Neuronal stem cell (in vitro differentiated cells): ENCODE measurements around the gene STAG1.
"Not testable (repeated sequence)": the region's sequence is repeated elsewhere in the genome, so short reads cannot be mapped to it uniquely, and the experiment has no call there.

Source experiments
- DNase-seq: peaks from one replicate; pipeline ENCODE4 v3.0.0-alpha.2; 2013; ENCODE audit warnings: low spot score
- H2AFZ ChIP-seq: one replicate; pipeline ENCODE4 v1.6.1; 2013; ENCODE audit warnings: mild to moderate bottlenecking, low read length, inconsistent platforms
- H2AK5ac ChIP-seq: 2 replicates; pipeline ENCODE4 v1.6.1; 2013; ENCODE audit warnings: low read depth, mild to moderate bottlenecking, inconsistent platforms, low read length, moderate library complexity, mixed read lengths
- H2BK120ac ChIP-seq: 2 replicates; pipeline ENCODE4 v1.6.1; 2013; ENCODE audit warnings: low read depth, mild to moderate bottlenecking, inconsistent platforms, low read length, moderate library complexity, mixed read lengths
- H2BK12ac ChIP-seq: one replicate; pipeline ENCODE4 v1.6.1; 2013; ENCODE audit warnings: low read length, inconsistent platforms
- H2BK15ac ChIP-seq: 2 replicates; pipeline ENCODE4 v1.6.1; 2013; ENCODE audit warnings: mild to moderate bottlenecking, low read length, inconsistent platforms, mixed read lengths
- H2BK5ac ChIP-seq: one replicate; pipeline ENCODE4 v1.6.1; 2013; ENCODE audit warnings: inconsistent platforms, mild to moderate bottlenecking, low read length, moderate library complexity
- H3K14ac ChIP-seq: one replicate; pipeline ENCODE4 v1.6.1; 2013; ENCODE audit warnings: low read length, inconsistent platforms
- H3K18ac ChIP-seq: 2 replicates; pipeline ENCODE4 v1.6.1; 2013; ENCODE audit warnings: low read length, inconsistent platforms
- H3K23ac ChIP-seq: 2 replicates; pipeline ENCODE4 v1.6.1; 2013; ENCODE audit warnings: low read depth, mild to moderate bottlenecking, mixed read lengths, low read length, inconsistent platforms; ENCODE audit not compliant: poor library complexity
- H3K27ac ChIP-seq: replicated peaks from 3 replicates; pipeline ENCODE4 v1.5.1; 2013; ENCODE audit warnings: low read length, inconsistent platforms
- H3K27me3 ChIP-seq, 3 experiments: 2 replicates each; pipeline ENCODE4 v1.6.1; 2013; ENCODE audit warnings: low read length in 3 of 3, mild to moderate bottlenecking in 2 of 3, inconsistent platforms in 1 of 3, low read depth in 1 of 3, mixed read lengths in 1 of 3, moderate library complexity in 1 of 3; ENCODE audit not compliant: control insufficient read depth in 3 of 3, insufficient read depth in 3 of 3
- H3K36me3 ChIP-seq, 2 donors: replicated peaks in 1 of 2; 2 replicates each; pipeline ENCODE4 v1.6.1; 2013; ENCODE audit warnings: low read length in 2 of 2; ENCODE audit not compliant: control insufficient read depth in 2 of 2, insufficient read depth in 2 of 2
- H3K4ac ChIP-seq: 2 replicates; pipeline ENCODE4 v1.6.1; 2013; ENCODE audit warnings: inconsistent platforms, mild to moderate bottlenecking, low read length, moderate library complexity
- H3K4me1 ChIP-seq, 2 donors: 1 replicate in 1 of 2; 2 replicates in 1 of 2; pipeline ENCODE4 v1.6.1; 2013; ENCODE audit warnings: low read length in 2 of 2, low read depth in 1 of 2; ENCODE audit not compliant: control insufficient read depth in 2 of 2, insufficient read depth in 1 of 2
- H3K4me2 ChIP-seq: one replicate; pipeline ENCODE4 v1.6.1; 2013; ENCODE audit warnings: mild to moderate bottlenecking, low read length, inconsistent platforms; ENCODE audit not compliant: insufficient read depth, poor library complexity, severe bottlenecking
- H3K4me3 ChIP-seq, 2 donors: 2 replicates each; pipeline ENCODE4 v1.5.1; 2013; ENCODE audit warnings: low read length in 2 of 2, mild to moderate bottlenecking in 2 of 2, inconsistent platforms in 1 of 2, moderate library complexity in 1 of 2
- H3K79me1 ChIP-seq: one replicate; pipeline ENCODE4 v1.6.1; 2013; ENCODE audit warnings: low read depth, mild to moderate bottlenecking, inconsistent platforms, low read length, moderate library complexity
- H3K9ac ChIP-seq: one replicate; pipeline ENCODE4 v1.6.1; 2013; ENCODE audit warnings: mild to moderate bottlenecking, low read depth, low read length, inconsistent platforms; ENCODE audit not compliant: poor library complexity
- H3K9me3 ChIP-seq, 2 donors: replicated peaks in 1 of 2; 2 replicates each; pipeline versions ENCODE3 to v1.6.1; 2013; ENCODE audit warnings: low read length in 2 of 2, mild to moderate bottlenecking in 2 of 2, inconsistent platforms in 1 of 2, low read depth in 1 of 2, mixed read lengths in 1 of 2, moderate library complexity in 1 of 2; ENCODE audit not compliant: control insufficient read depth in 2 of 2, insufficient read depth in 1 of 2
- H4K8ac ChIP-seq: one replicate; pipeline ENCODE4 v1.6.1; 2013; ENCODE audit warnings: low read depth, mild to moderate bottlenecking, inconsistent platforms, low read length, moderate library complexity
- H4K91ac ChIP-seq: one replicate; pipeline ENCODE4 v1.6.1; 2013; ENCODE audit warnings: low read length, low read depth, mild to moderate bottlenecking, inconsistent platforms; ENCODE audit not compliant: poor library complexity
- WGBS, 2 donors: extraction: QIAGEN DNeasy Blood & Tissue Kit; methylation state at CpG; one replicate each; pipeline ENCODE4 v1.1.7; 2013; ENCODE audit warnings: missing lambda C conversion rate in 2 of 2, mixed read lengths in 1 of 2; ENCODE audit not compliant: insufficient read length in 2 of 2, insufficient replicate concordance in 1 of 2; ENCODE audit errors: extremely low coverage in 2 of 2; 5-methylcytosine and 5-hydroxymethylcytosine counted together

Gene STAG1

DNA sequence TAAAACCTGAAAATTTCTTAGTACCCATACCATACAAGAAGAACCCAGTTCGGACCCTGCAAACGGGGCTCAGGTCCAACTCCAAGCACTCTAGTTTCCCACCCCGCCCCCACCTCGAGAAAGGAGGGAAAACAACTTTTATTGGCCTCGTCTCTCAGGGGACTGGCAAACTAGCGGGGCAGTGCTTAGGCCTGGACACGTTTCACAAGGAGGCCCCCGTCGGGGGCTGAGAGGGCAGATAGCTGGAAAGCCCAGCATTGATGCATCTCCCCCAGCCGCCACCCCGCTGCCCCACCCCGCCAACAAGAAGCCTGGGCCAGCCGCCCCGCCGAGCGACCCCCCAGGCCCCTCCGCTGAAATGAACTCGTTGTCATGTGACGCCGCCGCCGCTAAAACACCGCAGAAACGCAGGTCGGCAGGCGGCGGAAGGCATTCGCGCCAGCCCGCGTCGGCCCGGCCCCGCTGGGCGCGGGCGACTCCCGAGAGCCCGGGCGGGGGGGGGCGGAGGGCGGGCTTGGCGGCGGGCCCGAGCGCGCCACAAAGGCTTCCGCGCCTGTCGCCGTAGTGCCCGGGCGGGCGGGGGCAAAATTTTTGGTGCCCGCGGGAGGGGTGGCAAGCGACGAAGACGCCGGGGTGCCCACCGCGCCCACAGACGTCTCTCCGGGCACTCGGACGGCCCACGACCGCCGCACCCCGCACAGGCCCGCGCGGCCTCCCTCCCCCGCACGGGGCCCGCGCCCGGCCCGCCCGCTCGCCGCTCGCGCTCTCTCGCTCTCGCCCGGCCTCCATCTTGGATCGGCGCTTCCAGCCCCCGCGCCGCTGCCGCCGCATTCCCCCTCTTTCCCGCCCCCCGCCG lies 634 bp downstream of the STAG1 start:
- peak; percentile 76 for DNase-seq
- peak overlapping the region; percentile 92 for H2BK5ac ChIP-seq
- H3K36me3 ChIP-seq, result no peaks in the 10 kb centered on the region

DNA sequence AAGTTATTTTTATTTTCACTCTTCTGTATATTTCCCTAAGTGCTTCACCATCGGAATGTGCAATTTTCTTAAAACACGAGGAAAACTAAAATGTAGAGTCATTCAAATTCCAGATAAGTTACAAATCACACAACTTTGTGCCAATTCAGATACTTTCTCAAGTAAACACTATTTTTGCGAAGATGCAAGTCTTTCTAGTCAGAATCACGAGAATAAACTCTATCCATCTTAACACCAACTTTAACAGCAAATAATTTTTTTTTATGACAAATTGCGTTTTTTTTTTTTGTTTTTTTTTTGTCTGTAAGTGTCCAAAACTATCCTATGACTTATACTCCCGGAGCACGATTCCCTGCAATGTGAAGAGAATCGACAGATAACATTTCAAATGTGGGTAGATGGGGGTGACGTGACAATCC lies 1.3 kb downstream of the STAG1 start:
- Histone ChIP-seq H3K23ac (no peak overlapping the region), H4K91ac (no peak overlapping the region), H2BK15ac (no peak overlapping the region), H3K18ac (no peak overlapping the region), H2BK5ac (peak overlapping the region; percentile 92), H3K4me3 (peak overlapping the region; percentile 46 to 90), H3K27me3 (no peaks in the 10 kb centered on the region), H3K27ac (peak overlapping the region; percentile 95), H2BK120ac (no peak overlapping the region), H4K8ac (no peak overlapping the region), H2AFZ (peak overlapping the region; percentile 95), H3K4ac (no peak overlapping the region), H3K9ac (no peak overlapping the region), H3K4me1 (peaks cover 14 to 16% of the 10 kb centered on the region in 2 donors), H2BK12ac (no peak overlapping the region), H3K79me1 (peaks cover 2% of the 10 kb centered on the region), H2AK5ac (no peak overlapping the region), H3K4me2 (peak overlapping the region; percentile 76), H3K36me3 (no peaks in the 10 kb centered on the region), H3K9me3 (no peaks in the 10 kb centered on the region), H3K14ac (no peak overlapping the region)
- WGBS, 2 donors, result no CpG with 5 or more reads among the region's 9 CpGs
- no peak for DNase-seq

More for the DNA sequence above, 634 bp downstream of the STAG1 start:
- H3K23ac ChIP-seq, result peak overlapping the region; percentile 85
- H2BK120ac ChIP-seq, result no peak overlapping the region
- peak overlapping the region; percentile 95 for H3K27ac ChIP-seq
- peak overlapping the region; percentile 91 for H3K9ac ChIP-seq
- peaks cover 1% of the 10 kb centered on the region for H3K79me1 ChIP-seq
- H3K27me3 ChIP-seq, result no peaks in the 10 kb centered on the region
- peak overlapping the region; percentile 38 for H3K14ac ChIP-seq
- no CpG with 5 or more reads among the region's 97 CpGs for WGBS, 2 donors
- H2BK15ac ChIP-seq, result peak overlapping the region; percentile 81
- peak overlapping the region; percentile 76 for H3K4me2 ChIP-seq
- no peak overlapping the region for H3K4ac ChIP-seq
- peak overlapping the region; percentile 95 for H2AFZ ChIP-seq
- no peaks in the 10 kb centered on the region for H3K9me3 ChIP-seq
- peak overlapping the region; percentile 97 for H3K18ac ChIP-seq
- H3K4me3 ChIP-seq, result peak overlapping the region; percentile 46 to 90
- H3K4me1 ChIP-seq, result peaks cover 14 to 16% of the 10 kb centered on the region in 2 donors
- H4K91ac ChIP-seq, result no peak overlapping the region
- no peak overlapping the region for H2BK12ac ChIP-seq
- H2AK5ac ChIP-seq, result no peak overlapping the region
- no peak overlapping the region for H4K8ac ChIP-seq

GRCh38 chr3:136750209-136750896 lies 1.8 kb downstream of the STAG1 start:
- H3K27ac ChIP-seq, result no peak overlapping the region
- no peak overlapping the region for H2AK5ac ChIP-seq
- peak overlapping the region; percentile 95 for H2AFZ ChIP-seq

DNA sequence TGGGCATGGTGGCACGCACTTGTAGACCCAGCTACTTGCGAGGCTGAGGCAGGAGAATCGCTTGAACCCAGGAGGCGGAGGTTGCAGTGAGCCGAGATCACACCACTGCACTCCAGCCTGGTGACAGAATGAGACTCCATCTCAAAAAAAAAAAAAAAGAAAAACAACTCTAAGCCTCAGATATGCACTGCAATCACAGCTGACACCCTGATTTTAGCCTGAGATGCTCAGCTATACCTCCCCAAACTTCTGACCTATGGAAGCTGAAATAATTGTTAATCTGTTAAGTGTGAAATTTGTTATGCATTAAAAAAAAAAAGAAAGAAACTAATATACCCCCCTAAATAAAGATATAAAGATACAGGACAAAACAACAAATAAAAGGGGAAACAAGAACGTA lies 2.6 kb downstream of the STAG1 start:
- not testable (repeated sequence) for H3K36me3 ChIP-seq, H3K79me1 ChIP-seq, H3K9ac ChIP-seq, H2BK120ac ChIP-seq, H3K4me2 ChIP-seq, H2BK15ac ChIP-seq, H4K91ac ChIP-seq, H3K9me3 ChIP-seq, H3K4me3 ChIP-seq, H3K27me3 ChIP-seq, H4K8ac ChIP-seq, DNase-seq, H3K14ac ChIP-seq, H2BK12ac ChIP-seq, H3K23ac ChIP-seq, H2BK5ac ChIP-seq, H3K4ac ChIP-seq, H3K27ac ChIP-seq, H3K18ac ChIP-seq, H2AFZ ChIP-seq, H2AK5ac ChIP-seq
- WGBS, 2 donors, result no CpG with 5 or more reads among the region's 6 CpGs
- peaks cover 14 to 16% of the 10 kb centered on the region in 2 donors for H3K4me1 ChIP-seq

More at GRCh38 chr3:136750209-136750896, 1.8 kb downstream of the STAG1 start:
- H3K9ac ChIP-seq, result no peak overlapping the region
- peaks cover 0 to 1% of the 10 kb centered on the region in 2 donors for H3K36me3 ChIP-seq
- H3K18ac ChIP-seq, result no peak overlapping the region
- H3K4ac ChIP-seq, result no peak overlapping the region
- no peak overlapping the region for H4K91ac ChIP-seq
- peak overlapping the region in 1 of 2 donors; percentile 46 for H3K4me3 ChIP-seq
- no peak overlapping the region for H2BK5ac ChIP-seq
- no peak overlapping the region for H2BK120ac ChIP-seq
- no peaks in the 10 kb centered on the region for H3K9me3 ChIP-seq
- H3K27me3 ChIP-seq, result no peaks in the 10 kb centered on the region
- no peak overlapping the region for H2BK15ac ChIP-seq
- H3K23ac ChIP-seq, result no peak overlapping the region
- no peak for DNase-seq
- H4K8ac ChIP-seq, result no peak overlapping the region
- no peak overlapping the region for H3K14ac ChIP-seq
- H3K4me2 ChIP-seq, result no peak overlapping the region
- H2BK12ac ChIP-seq, result no peak overlapping the region
- WGBS, 2 donors, result no CpG with 5 or more reads among the region's 8 CpGs
- H3K4me1 ChIP-seq, result peaks cover 14 to 16% of the 10 kb centered on the region in 2 donors
- peaks cover 4% of the 10 kb centered on the region for H3K79me1 ChIP-seq
